ENCODE data around the gene LDLRAD3.

LDLRAD3 gene

GRCh38 chr11:36211761-36212430 is 268.0 kb downstream of the LDLRAD3 start:
- Histone ChIP-seq H3K4me1 (no peaks in the 10 kb centered on the region), H3K27ac (no peak overlapping the region), H3K9ac (no peak overlapping the region), H3K36me3 (peaks cover 30% of the 10 kb centered on the region), H3K9me3 (no peaks in the 10 kb centered on the region), H3K4me3 (no peak overlapping the region), H3K27me3 (no peaks in the 10 kb centered on the region), H3K4me2 (no peak overlapping the region), H4K20me1 (peaks cover 9% of the 10 kb centered on the region; the same call in 1 of the 2 replicates)
- no peak for TF ChIP-seq Cebpa-rat (IDR thresholded peaks at IDR 0.05)

GRCh38 chr11:36212564-36213392 is 268.9 kb downstream of the LDLRAD3 start:
- Histone ChIP-seq H3K36me3 (peaks cover 29% of the 10 kb centered on the region; the same call in 1 of the 2 replicates), H3K27me3 (no peaks in the 10 kb centered on the region), H3K4me2 (no peak overlapping the region), H3K4me1 (no peaks in the 10 kb centered on the region), H3K4me3 (no peak overlapping the region), H3K9ac (no peak overlapping the region), H3K9me3 (peaks cover 6% of the 10 kb centered on the region; the same call in 1 of the 2 replicates), H3K27ac (no peak overlapping the region), H4K20me1 (peaks cover 9% of the 10 kb centered on the region; the same call in 1 of the 2 replicates)
- no peak for TF ChIP-seq Cebpa-rat (IDR thresholded peaks at IDR 0.05)

DNA sequence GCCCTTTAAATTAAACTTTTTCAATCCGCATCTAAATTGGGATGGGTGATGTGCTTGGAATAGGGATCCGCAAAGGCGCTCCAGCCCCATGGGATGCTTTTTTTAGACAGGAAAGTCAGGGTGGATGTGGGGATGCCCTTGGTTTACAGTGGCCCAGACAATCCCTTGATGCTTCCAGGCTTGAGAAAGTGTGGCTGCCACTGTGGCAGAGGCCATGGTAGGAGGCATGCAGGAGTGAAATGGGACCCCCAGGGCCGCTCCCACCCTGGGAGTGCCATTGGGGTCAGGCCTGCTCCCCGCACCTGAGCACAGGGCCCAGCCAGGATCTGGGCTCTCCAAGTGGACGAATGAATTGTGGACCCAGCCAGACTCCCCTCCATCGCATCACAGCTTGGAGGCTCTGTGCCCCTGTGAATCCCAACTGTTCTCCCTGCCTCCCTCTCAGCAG is 269.6 kb downstream of the LDLRAD3 start:
- no peak for TF ChIP-seq Cebpa-rat (IDR thresholded peaks at IDR 0.05)
- H3K4me1 ChIP-seq = no peaks in the 10 kb centered on the region
- no peak overlapping the region for H3K4me2 ChIP-seq
- H3K27ac ChIP-seq = no peak overlapping the region
- H3K9me3 ChIP-seq = peaks cover 12% of the 10 kb centered on the region
- H3K27me3 ChIP-seq = no peaks in the 10 kb centered on the region
- H3K4me3 ChIP-seq = no peak overlapping the region
- peaks cover 9% of the 10 kb centered on the region; the same call in 1 of the 2 replicates for H4K20me1 ChIP-seq
- H3K36me3 ChIP-seq = peaks cover 32% of the 10 kb centered on the region
- no peak overlapping the region for H3K9ac ChIP-seq

- TF ChIP-seq Cebpa-rat (IDR thresholded peaks at IDR 0.05) = no peak
- Histone ChIP-seq H3K4me2 (no peak overlapping the region), H3K27me3 (no peaks in the 10 kb centered on the region), H3K9ac (no peak overlapping the region), H3K4me3 (no peak overlapping the region), H3K27ac (no peak overlapping the region), H3K9me3 (peaks cover 23% of the 10 kb centered on the region), H3K36me3 (peaks cover 41% of the 10 kb centered on the region), H3K4me1 (no peaks in the 10 kb centered on the region), H4K20me1 (peaks cover 9% of the 10 kb centered on the region; the same call in 1 of the 2 replicates)
Measured at GRCh38 chr11:36214480-36214879, 270.6 kb downstream of the LDLRAD3 start.

- Histone ChIP-seq H3K27me3 (no peaks in the 10 kb centered on the region), H3K4me1 (no peaks in the 10 kb centered on the region), H3K36me3 (peaks cover 41% of the 10 kb centered on the region), H3K9me3 (peaks cover 29% of the 10 kb centered on the region), H3K9ac (no peak overlapping the region), H3K4me3 (no peak overlapping the region), H3K27ac (no peak overlapping the region), H3K4me2 (no peak overlapping the region), H4K20me1 (peaks cover 9% of the 10 kb centered on the region; the same call in 1 of the 2 replicates)
- no peak for TF ChIP-seq Cebpa-rat (IDR thresholded peaks at IDR 0.05)
Measured at GRCh38 chr11:36214976-36215692, 271.3 kb downstream of the LDLRAD3 start.

GRCh38 chr11:36215693-36216060 is 271.8 kb downstream of the LDLRAD3 start:
- no peak overlapping the region for H3K27ac ChIP-seq
- H3K36me3 ChIP-seq = peaks cover 41% of the 10 kb centered on the region
- peaks cover 33% of the 10 kb centered on the region for H3K9me3 ChIP-seq
- no peak overlapping the region for H3K4me3 ChIP-seq
- H4K20me1 ChIP-seq = peaks cover 9% of the 10 kb centered on the region; the same call in 1 of the 2 replicates
- TF ChIP-seq Cebpa-rat (IDR thresholded peaks at IDR 0.05) = no peak
- H3K9ac ChIP-seq = no peak overlapping the region
- no peaks in the 10 kb centered on the region for H3K27me3 ChIP-seq
- no peaks in the 10 kb centered on the region for H3K4me1 ChIP-seq
- no peak overlapping the region for H3K4me2 ChIP-seq

- H3K4me3 ChIP-seq = no peak overlapping the region
- no peak overlapping the region for H3K27ac ChIP-seq
- peaks cover 41% of the 10 kb centered on the region for H3K36me3 ChIP-seq
- H4K20me1 ChIP-seq = peaks cover 9% of the 10 kb centered on the region; the same call in 1 of the 2 replicates
- no peaks in the 10 kb centered on the region for H3K4me1 ChIP-seq
- H3K9me3 ChIP-seq = peaks cover 33% of the 10 kb centered on the region
- H3K27me3 ChIP-seq = no peaks in the 10 kb centered on the region
- no peak for TF ChIP-seq Cebpa-rat (IDR thresholded peaks at IDR 0.05)
- no peak overlapping the region for H3K4me2 ChIP-seq
- no peak overlapping the region for H3K9ac ChIP-seq
Measured at GRCh38 chr11:36216061-36216615, 272.3 kb downstream of the LDLRAD3 start.

DNA sequence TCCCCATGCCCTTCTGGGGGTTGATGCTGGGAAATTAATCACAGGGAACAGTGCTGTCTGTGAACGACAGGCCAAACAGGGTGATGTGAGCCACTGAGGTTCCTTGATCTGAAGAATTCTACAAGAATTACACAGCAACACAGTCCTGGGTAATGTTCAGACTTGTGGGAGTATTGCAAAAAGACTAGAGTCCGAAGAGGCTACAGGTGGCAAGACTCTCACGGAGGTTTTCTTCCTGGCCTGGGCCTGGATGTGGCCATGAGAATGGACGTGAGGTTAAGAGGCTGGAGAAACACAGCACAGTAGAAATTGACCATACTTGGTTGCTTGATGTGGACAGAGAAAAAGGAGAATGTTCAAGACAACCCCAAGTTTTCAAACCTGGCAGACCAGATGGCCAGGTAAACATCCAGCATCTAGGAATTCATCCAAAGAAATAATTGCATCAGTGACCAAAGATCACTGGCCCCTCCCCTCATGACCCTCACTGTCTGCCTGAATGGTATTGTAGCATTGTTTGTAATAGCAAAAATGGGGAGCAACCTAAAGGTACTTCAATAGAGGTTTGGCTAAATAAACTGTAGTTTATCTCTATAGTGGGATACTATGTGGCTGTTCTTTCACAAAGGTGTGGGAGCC is 274.5 kb downstream of the LDLRAD3 start:
- peaks cover 38% of the 10 kb centered on the region for H3K36me3 ChIP-seq
- H3K4me3 ChIP-seq = no peak overlapping the region
- H3K27me3 ChIP-seq = no peaks in the 10 kb centered on the region
- H4K20me1 ChIP-seq = peaks cover 9% of the 10 kb centered on the region; the same call in 1 of the 2 replicates
- no peak overlapping the region for H3K27ac ChIP-seq
- no peak for TF ChIP-seq Cebpa-rat (IDR thresholded peaks at IDR 0.05)
- H3K9ac ChIP-seq = no peak overlapping the region
- H3K9me3 ChIP-seq = peaks cover 33% of the 10 kb centered on the region
- H3K4me2 ChIP-seq = no peak overlapping the region
- H3K4me1 ChIP-seq = no peaks in the 10 kb centered on the region

GRCh38 chr11:36219996-36220395 is 276.1 kb downstream of the LDLRAD3 start:
- TF ChIP-seq Cebpa-rat (IDR thresholded peaks at IDR 0.05) = no peak
- Histone ChIP-seq H3K4me2 (no peak overlapping the region), H3K4me1 (no peaks in the 10 kb centered on the region), H4K20me1 (peaks cover 9% of the 10 kb centered on the region; the same call in 1 of the 2 replicates), H3K4me3 (no peak overlapping the region), H3K27ac (no peak overlapping the region), H3K36me3 (peaks cover 38% of the 10 kb centered on the region), H3K9ac (no peak overlapping the region), H3K9me3 (peaks cover 33% of the 10 kb centered on the region), H3K27me3 (no peaks in the 10 kb centered on the region)

All from BLaER1 (cell line).